Mesodermal cell (in vitro differentiated cells): ENCODE measurements around the gene MYOT.
"Not testable (repeated sequence)": the region's sequence is repeated elsewhere in the genome, so short reads cannot be mapped to it uniquely, and the experiment has no call there.

Experiments used
- H3K27ac ChIP-seq: 2 replicates; pipeline ENCODE4 v1.7.0; 2013; ENCODE audit warnings: mild to moderate bottlenecking, low read depth, low read length, moderate library complexity; ENCODE audit not compliant: severe bottlenecking
- H3K36me3 ChIP-seq: 2 replicates; pipeline ENCODE4 v1.7.1; 2013; ENCODE audit warnings: mild to moderate bottlenecking, low read length, moderate library complexity; ENCODE audit not compliant: control insufficient read depth, insufficient read depth
- H3K4me1 ChIP-seq: one replicate; pipeline ENCODE4 v1.7.1; 2013; ENCODE audit warnings: mild to moderate bottlenecking, low read length; ENCODE audit not compliant: insufficient read depth, control insufficient read depth, poor library complexity, severe bottlenecking
- H3K4me3 ChIP-seq: 2 replicates; pipeline ENCODE4 v1.7.0; 2013; ENCODE audit warnings: low read length, control low read depth, mild to moderate bottlenecking; ENCODE audit not compliant: insufficient read depth, poor library complexity, severe bottlenecking; ENCODE audit errors: extremely low read depth
- H3K9me3 ChIP-seq: 2 replicates; pipeline ENCODE4 v1.7.1; 2013; ENCODE audit warnings: mild to moderate bottlenecking, low read length, moderate library complexity; ENCODE audit not compliant: control insufficient read depth
- WGBS, 2 experiments: methylation state at CpG; one replicate each; pipeline ENCODE4 v1.1.5; 2013; ENCODE audit warnings: missing lambda C conversion rate in 2 of 2; ENCODE audit not compliant: insufficient coverage in 2 of 2; 5-methylcytosine and 5-hydroxymethylcytosine counted together

Gene MYOT

DNA sequence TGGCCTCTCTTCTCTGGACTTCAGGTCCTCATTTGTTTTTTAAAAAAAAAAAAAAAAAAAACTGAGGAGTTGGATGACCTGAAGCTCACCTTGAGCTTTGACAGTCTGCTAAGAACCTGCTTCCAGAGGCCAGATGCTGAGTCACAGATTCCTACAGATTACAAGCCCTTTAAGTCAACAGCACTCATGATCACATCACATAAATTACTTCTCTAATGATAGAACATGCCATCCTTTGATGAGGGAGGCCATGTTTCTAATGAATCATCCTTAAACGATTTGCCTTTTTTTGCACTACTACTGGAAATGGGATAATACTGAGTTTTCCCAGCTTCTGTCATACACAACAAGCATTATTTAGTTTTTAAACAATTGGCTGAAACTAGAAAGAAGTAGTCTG is 34.2 kb upstream of the MYOT start:
- no CpG with 5 or more reads among the region's 1 CpG for WGBS, 2 experiments
- Histone ChIP-seq H3K9me3 (no peaks in the 10 kb centered on the region), H3K36me3 (no peaks in the 10 kb centered on the region), H3K4me3 (no peak overlapping the region), H3K27ac (peak overlapping the region; percentile 55), H3K4me1 (peaks cover 37% of the 10 kb centered on the region)

DNA sequence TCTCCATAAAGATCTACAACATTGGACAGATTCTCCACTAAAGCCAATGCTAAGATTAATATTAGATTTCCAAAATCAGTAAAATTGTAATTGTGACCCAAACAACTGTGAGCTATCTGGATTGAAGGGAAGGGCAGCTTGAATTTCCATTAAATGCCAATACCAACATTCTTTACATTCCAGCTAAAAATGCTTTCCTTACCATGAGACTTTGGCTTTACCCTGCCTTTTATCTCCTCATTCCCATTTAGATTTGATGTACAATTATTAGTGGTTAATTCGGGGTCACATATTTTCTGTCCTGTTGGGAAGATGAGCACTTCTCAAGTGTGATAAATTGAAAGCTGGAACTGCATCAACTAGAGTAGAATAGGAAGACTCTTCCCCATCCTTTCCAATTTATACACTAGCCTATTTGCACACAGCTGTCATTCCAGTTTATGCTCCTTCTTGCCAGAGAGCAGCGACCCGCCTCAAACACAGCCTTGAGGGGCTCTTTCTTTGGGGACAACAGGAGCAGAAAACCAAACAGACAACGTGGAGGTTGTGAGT is 33.1 kb upstream of the MYOT start:
- Histone ChIP-seq H3K4me3 (no peak overlapping the region), H3K9me3 (no peaks in the 10 kb centered on the region), H3K36me3 (no peaks in the 10 kb centered on the region), H3K4me1 (peaks cover 37% of the 10 kb centered on the region), H3K27ac (peak overlapping the region; percentile 55)
- 93% methylated on average over 2 of the region's 4 CpGs; no CpG with 5 or more reads in 1 of the 2 experiments for WGBS, 2 experiments

DNA sequence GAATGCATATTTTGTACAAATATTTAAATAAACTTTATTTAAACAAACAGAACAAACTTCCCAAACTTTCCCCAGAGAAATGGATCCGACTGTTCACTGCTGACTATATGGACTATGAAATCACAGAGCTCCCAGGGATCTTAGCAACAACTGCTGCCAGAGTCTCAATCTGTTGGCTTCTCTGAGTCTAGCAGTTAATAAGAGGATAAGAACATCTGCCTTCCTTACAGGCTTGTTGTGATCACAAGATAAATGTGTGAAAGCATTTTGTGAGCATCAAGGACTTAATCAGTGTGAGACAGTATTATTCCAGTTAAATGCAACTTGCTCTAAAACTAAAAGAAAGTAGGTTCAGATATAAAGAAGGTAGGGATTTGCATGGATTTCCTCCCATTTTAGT is 31.4 kb upstream of the MYOT start:
- H3K27ac ChIP-seq, result peak overlapping the region; percentile 26
- no peak overlapping the region for H3K4me3 ChIP-seq
- 80% methylated on average over 1 of the region's 1 CpG; no CpG with 5 or more reads in 1 of the 2 experiments for WGBS, 2 experiments
- peaks cover 37% of the 10 kb centered on the region for H3K4me1 ChIP-seq
- no peaks in the 10 kb centered on the region for H3K9me3 ChIP-seq
- H3K36me3 ChIP-seq, result no peaks in the 10 kb centered on the region

DNA sequence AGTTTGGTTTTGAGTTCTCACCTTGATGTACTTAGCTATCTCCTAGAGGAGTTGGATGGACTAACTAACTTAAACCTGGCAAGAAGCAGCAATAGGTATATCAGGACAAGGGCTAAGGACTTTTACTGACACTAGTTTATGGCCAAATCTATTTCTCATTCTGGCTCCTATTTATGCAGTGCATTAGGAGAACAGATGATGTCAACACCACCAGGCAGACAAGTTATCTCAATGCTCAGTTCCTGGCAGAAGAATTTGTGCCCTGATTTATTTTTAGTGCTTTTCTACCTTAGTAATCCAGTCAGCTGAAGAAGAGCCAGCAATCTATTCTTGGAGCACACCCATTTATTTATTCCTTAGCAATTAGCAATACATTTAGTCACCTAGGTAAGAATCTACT is 30.7 kb upstream of the MYOT start:
- Histone ChIP-seq H3K9me3 (no peaks in the 10 kb centered on the region), H3K36me3 (no peaks in the 10 kb centered on the region), H3K27ac (no peak overlapping the region), H3K4me3 (no peak overlapping the region), H3K4me1 (peaks cover 37% of the 10 kb centered on the region)

DNA sequence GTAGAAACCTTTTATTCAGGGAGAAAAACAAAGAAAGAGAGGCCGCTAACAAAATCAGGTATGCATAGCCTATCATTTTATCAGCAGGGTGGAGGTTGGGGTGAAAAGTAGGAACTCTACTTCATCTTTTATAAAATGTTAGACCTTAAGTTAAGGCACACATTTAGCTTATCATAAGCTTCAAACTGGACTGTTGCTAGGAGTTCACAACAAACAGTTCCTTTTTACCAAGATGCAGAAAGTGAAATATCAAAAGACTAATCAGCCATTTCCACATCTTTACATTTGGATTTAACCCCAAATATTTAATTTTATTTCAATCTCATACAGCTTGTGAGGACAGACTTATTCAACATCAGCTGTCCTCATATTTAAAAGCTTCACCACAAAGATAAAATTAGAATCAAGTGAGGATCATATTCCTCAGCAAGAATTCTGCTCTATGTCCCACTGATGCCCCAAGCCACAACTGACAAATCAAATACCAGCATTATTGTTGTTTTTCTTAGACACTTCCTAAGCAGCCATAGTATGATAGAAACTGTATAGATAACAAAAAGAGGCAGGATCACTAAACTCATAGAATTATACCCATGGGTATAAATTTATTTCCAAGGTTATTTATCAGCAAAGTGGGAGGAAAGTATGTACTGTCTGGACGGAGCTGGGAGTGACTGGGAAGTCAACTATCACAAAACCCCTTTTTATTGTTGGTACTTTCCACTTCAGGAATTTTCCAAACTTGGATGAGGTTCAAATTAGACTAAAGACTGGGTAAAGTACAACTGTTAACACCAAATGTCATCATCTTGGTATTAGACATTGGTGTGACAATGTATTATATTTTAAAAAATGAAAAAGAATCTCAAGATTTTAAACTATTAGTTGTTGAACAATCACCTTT is 29.9 kb upstream of the MYOT start:
- WGBS, 2 experiments, result no CpG with 5 or more reads among the region's 2 CpGs
- H3K9me3 ChIP-seq, result no peaks in the 10 kb centered on the region
- H3K4me1 ChIP-seq, result peaks cover 37% of the 10 kb centered on the region
- no peak overlapping the region for H3K4me3 ChIP-seq
- H3K36me3 ChIP-seq, result no peaks in the 10 kb centered on the region
- H3K27ac ChIP-seq, result no peak overlapping the region

DNA sequence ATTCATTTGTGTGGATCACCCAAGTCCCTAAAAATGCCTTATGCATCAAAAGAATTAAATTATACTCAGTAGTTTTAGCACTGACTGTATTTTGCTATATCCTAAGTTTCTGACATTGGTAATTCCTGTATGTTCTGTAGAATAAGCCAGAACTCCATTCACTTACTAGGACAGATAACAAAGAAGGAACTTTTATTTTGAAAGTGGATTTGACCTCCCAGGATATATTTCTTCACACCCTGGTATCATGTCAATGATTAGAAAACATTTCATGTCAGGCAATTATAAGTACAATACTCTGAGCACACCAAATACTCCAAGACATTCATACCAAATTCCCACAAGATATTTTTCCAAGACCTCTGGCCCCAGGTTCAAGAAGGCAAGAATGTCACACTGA is 28.7 kb upstream of the MYOT start:
- no peak overlapping the region for H3K4me3 ChIP-seq
- H3K36me3 ChIP-seq, result no peaks in the 10 kb centered on the region
- H3K27ac ChIP-seq, result no peak overlapping the region
- H3K9me3 ChIP-seq, result no peaks in the 10 kb centered on the region
- H3K4me1 ChIP-seq, result peaks cover 33% of the 10 kb centered on the region

DNA sequence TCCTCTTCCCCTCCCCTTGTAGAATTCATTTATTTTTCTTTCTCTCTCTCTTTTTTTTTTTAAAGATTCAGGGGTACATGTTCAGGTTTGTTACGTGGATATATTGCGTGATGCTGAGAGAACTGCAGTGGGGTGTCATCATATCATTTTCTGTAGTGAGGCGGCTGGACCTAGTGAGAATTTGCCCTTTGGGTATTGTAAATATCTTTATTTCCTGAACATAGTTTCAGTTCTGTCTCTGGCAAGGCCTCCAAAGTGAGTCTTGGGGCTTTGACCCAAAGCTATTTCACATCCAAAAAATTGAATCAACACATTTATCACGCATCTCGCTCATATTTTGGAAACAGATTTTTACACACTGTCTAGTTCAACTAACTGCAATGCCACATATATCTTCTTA is 25.4 kb upstream of the MYOT start:
- Histone ChIP-seq H3K36me3 (no peaks in the 10 kb centered on the region), H3K4me3 (no peak overlapping the region), H3K4me1 (peaks cover 6% of the 10 kb centered on the region), H3K9me3 (no peaks in the 10 kb centered on the region), H3K27ac (no peak overlapping the region)
- WGBS, 2 experiments, result 91 to 98% methylated on average over 2 to 4 of the region's 5 CpGs

DNA sequence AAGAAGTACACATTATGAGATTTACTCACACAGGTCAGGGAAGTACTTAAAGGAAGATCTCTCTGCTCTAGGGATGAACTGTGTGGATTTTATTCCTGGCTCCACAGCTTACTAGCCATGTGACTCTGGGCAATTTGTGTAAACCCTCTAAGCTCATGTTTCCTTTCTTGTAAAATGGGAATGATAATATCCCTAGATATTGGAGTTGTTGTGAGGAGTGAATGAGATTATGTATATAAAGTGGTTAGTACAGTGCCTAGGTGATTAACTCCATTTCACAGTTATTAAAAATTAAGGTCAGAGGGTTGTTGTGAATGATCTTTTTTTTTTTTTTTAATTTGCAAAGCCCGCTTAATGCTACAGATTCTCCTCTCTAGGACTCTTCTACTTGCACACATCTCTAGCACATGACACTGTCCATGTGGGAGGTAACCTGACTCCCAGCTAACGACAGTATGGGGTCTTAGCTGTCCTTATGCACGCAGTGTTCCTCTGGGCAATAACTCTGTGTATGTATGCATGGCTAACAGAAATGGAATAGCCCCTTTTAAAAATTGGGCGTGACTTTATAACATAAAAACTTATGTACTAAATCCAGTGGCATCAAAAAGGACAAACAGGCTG is 23.9 kb upstream of the MYOT start:
- Histone ChIP-seq H3K9me3 (no peaks in the 10 kb centered on the region), H3K36me3 (no peaks in the 10 kb centered on the region), H3K27ac (no peak overlapping the region), H3K4me3 (no peak overlapping the region), H3K4me1 (no peaks in the 10 kb centered on the region)
- WGBS, 2 experiments, result 72% methylated on average over 2 of the region's 4 CpGs; no CpG with 5 or more reads in 1 of the 2 experiments

DNA sequence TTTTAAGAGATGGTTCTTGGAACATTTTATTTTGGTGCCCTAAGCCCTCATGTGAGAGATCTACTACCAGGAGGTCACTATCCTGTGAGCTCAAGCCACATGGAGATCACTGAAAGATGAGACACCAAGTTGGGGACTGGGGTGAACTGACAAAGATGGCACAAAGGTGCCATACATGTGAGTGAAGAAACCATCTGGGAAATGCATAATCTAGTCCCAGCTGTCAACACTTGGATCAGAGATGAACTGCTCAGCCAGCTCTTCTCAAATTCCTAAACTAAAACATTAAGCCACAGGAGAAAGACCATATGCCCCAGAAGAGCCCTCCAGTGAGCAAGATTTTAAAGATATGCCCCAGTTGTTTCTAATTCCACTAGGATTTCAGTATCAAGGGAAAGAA is 22.2 kb upstream of the MYOT start:
- no peaks in the 10 kb centered on the region for H3K4me1 ChIP-seq
- no peaks in the 10 kb centered on the region for H3K9me3 ChIP-seq
- no peak overlapping the region for H3K27ac ChIP-seq
- no peak overlapping the region for H3K4me3 ChIP-seq
- H3K36me3 ChIP-seq, result no peaks in the 10 kb centered on the region

DNA sequence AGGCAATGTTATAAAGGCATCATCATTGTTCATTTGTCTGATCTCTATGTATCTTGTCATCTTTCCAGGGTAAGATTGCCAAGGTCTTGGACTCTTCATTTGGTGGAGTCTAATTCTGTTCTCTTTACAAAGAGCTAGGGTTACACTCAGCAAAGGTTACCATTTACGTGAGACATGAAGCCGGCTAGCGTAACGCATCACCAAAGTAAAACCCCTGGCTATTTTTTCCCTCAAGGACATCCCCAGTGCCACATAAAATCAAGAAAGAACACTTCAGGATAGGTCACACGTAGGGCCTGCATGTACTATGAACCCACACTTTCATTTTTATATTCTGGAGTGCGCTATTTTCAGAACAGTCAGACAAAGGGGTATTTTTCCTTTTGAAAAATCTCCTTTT is 20.0 kb upstream of the MYOT start:
- no peaks in the 10 kb centered on the region for H3K9me3 ChIP-seq
- WGBS, 2 experiments, result 90 to 100% methylated on average over 4 to 6 of the region's 6 CpGs
- no peak overlapping the region for H3K27ac ChIP-seq
- no peaks in the 10 kb centered on the region for H3K4me1 ChIP-seq
- no peaks in the 10 kb centered on the region for H3K36me3 ChIP-seq
- no peak overlapping the region for H3K4me3 ChIP-seq

DNA sequence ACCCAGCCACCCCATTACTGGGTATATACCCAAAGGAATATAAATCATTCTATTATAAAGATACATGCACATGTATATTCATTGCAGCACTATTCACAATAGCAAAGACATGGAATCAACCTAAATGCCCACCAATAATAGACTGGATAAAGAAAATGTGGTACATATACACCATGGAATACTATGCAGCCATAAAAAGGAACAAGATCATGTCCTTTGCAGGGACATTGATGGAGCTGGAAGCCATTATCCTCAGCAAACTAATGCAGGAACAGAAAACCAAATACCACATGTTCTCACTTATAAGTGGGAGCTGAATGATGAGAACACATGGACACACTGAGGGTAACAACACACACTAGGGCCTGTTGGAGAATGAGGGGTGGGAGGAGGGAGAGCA is 14.5 kb upstream of the MYOT start:
- H3K9me3 ChIP-seq, H3K4me3 ChIP-seq, H3K27ac ChIP-seq, H3K4me1 ChIP-seq, H3K36me3 ChIP-seq: not testable (repeated sequence)
